Hematopoietic multipotent progenitor cell treated with erythropoietin and hydrocortisone succinate and interleukin-3 and kit ligand, for 8 days (in vitro differentiated cells): ENCODE results near the gene RNF213.
"Not testable (repeated sequence)": the region's sequence is repeated elsewhere in the genome, so short reads cannot be mapped to it uniquely, and the experiment has no call there.

ENCODE experiments used
- DNase-seq: peaks from one replicate; pipeline ENCODE4 v3.0.0-alpha.2; 2015

The RNF213 gene

DNA sequence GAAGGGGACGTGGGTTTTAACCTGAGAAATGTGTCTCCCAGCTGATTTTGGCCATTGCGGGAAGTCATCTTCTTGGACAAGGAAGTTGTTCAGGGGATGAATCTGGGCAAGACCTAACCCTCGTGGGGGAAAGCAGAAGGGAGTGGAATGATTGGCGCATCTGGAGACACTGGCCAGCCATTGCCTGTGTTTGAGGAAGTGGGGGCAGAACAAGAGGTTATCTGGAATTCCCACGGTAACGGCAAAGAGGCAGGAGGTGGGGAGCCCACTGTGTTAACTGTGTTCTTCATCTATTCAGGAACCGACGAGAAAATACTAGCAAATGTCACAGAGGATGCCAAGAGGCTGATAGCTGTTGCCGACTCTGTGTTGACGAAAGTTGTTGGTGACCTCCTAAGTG, 66.9 kb downstream of the RNF213 start:
- DNase-seq, result peak; percentile 10

- DNase-seq, result no peak
Measured at GRCh38 chr17:80328634-80329380, 68.2 kb downstream of the RNF213 start.

GRCh38 chr17:80329421-80329820, 68.8 kb downstream of the RNF213 start:
- DNase-seq, result not testable (repeated sequence)

- DNase-seq, result no peak
Measured at GRCh38 chr17:80330276-80330675, 69.6 kb downstream of the RNF213 start.

DNA sequence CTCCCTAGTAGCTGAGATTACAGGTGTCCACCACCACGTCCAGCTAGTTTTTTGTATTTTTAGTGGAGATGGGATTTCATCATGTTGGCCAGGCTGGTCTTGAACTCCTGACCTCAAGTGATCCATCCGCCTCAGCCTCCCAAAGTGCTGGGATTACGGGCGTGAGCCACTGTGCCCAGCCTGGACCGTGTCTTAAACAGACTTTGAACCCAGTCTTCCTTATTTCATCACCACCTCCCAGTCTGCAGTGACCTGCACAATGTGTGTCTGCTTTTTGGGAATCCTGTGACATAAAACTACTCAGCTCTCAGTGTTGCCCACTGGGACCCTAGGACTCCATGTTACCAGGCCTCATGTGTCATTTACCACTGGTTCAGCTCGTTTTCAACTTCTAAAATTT, 70.3 kb downstream of the RNF213 start:
- not testable (repeated sequence) for DNase-seq

DNA sequence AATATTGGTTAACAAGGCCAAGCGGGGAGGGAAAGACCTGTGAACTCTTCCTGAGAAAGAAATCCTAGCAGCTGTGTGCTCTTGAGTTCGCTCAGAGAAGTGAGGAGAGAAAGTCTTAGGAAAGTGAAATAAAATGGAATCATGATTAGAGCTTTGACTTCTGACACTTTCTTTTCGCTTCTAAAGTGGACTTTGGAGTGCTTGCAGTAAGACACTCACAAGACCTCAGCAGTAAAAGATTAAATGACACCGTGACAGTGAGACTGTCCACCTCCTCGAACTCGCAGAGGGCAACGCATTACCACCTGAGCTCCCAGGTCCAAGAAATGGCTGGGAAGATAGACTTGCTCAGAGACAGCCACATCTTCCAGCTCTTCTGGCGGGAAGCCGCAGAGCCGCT, 71.2 kb downstream of the RNF213 start:
- no peak for DNase-seq

- no peak for DNase-seq
Measured at GRCh38 chr17:80337195-80337895, 76.7 kb downstream of the RNF213 start.

DNA sequence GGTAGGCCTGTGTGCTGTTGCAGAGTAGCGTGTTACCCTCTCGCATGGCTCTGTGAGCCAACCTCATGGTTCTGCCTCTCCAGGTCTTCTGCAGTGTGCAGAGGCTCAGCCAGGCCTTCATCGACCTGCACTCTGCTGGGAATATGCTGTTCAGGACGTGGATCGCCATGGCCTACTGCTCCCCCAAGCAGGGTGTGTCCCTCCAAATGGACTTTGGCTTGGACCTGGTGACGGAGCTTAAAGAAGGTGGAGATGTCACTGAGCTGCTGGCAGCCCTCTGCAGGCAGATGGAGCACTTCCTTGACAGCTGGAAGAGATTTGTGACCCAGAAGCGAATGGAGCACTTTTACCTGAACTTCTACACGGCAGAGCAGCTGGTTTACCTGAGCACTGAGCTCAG, 78.5 kb downstream of the RNF213 start:
- no peak for DNase-seq

GRCh38 chr17:80339731-80340456, 79.2 kb downstream of the RNF213 start:
- no peak for DNase-seq

GRCh38 chr17:80345321-80345720, 84.7 kb downstream of the RNF213 start:
- no peak for DNase-seq

- DNase-seq, result no peak
Measured at GRCh38 chr17:80345841-80346497, 85.3 kb downstream of the RNF213 start.

GRCh38 chr17:80346498-80347275, 86.0 kb downstream of the RNF213 start:
- DNase-seq, result no peak

DNA sequence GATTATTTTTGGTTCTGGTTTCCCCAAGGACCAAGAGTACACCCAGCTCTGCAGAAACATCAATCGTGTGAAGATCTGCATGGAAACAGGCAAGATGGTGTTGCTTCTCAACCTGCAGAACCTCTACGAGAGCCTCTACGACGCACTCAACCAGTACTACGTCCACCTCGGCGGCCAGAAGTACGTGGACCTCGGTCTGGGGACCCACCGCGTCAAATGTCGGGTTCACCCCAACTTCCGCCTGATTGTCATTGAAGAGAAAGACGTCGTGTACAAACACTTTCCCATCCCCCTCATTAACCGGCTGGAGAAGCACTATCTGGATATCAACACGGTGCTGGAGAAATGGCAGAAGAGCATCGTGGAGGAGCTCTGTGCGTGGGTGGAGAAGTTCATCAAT, 86.9 kb downstream of the RNF213 start:
- DNase-seq, result no peak

GRCh38 chr17:80347948-80348351, 87.3 kb downstream of the RNF213 start:
- no peak for DNase-seq

DNA sequence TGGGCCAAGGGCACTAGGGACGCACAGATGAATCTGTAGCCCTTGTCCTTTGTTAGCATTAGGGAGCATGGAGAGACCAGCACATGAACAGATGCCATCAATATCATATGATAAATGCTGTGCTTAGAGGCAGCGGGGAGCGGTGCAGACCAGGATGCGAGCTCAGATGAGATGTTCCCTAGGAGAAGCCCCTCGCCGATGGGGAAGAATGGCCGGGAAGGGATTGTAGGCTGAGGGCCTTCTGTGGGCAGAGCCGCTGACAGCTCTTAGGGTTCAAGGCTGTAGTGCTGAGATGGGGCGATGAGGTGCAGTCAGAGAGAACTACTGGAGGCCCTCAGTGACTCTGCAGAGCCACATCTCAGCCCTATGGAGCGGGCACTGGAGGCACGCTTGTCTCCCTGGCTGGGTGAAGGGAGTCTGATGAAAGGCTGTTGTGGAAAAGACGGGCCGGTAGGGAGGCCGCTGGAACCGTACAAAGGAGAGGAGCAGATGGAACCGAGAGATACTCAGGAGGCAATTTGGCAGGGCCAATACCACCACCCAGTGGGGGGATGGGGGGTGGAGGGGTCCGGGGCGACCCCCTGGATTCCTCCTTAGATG, 88.0 kb downstream of the RNF213 start:
- no peak for DNase-seq

- no peak for DNase-seq
Measured at GRCh38 chr17:80349151-80349651, 88.5 kb downstream of the RNF213 start.

DNA sequence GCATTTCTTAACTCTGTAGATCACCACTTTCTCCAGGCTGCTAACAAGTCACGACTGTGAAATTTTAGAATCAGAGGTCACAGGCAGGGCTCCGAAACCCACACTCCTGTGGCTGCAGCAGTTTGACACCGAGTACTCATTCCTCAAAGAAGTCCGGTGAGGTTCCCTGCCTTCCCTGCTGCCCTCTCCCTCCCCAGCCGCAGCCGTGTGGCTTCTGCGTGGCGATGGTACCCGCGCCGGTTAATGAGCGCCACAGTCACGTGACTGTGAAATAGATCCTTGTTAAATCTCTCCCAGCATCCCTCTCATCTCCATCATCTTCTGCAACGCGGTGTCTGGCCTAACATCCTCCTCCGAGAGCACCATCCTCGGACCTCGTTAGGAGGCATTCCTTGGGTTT, 89.1 kb downstream of the RNF213 start:
- DNase-seq, result no peak

DNA sequence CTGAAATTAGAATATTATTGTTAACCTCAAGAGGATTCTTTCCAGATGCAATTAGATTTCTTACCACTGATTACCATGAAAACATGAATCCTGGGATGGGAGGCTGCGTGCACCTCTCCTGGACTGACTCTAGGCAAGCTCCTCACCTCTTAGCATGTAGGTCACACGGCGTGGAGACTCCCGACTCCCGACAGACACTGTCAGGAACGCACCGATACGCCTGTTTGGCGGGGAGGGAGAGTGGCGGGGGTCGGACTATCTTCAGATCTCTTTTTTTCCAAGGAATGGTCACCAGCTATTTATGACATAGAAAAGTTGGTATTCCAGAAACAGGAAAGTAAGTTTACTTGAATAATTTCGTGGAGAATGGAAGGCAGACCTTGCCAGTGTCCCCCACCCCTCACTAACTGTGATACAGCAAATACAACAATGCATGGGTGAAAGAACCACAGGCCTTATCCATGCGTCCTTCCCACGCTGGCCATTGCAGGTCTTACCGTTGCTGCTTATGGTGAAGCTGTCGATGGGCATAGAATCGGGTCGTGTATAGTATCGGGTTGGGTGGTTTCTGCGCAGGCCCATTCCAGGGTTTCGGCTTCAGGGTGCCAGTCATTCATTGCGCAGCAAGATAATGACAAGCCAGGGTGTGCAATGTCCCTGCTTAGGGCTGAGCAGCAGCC, 91.7 kb downstream of the RNF213 start:
- no peak for DNase-seq

DNA sequence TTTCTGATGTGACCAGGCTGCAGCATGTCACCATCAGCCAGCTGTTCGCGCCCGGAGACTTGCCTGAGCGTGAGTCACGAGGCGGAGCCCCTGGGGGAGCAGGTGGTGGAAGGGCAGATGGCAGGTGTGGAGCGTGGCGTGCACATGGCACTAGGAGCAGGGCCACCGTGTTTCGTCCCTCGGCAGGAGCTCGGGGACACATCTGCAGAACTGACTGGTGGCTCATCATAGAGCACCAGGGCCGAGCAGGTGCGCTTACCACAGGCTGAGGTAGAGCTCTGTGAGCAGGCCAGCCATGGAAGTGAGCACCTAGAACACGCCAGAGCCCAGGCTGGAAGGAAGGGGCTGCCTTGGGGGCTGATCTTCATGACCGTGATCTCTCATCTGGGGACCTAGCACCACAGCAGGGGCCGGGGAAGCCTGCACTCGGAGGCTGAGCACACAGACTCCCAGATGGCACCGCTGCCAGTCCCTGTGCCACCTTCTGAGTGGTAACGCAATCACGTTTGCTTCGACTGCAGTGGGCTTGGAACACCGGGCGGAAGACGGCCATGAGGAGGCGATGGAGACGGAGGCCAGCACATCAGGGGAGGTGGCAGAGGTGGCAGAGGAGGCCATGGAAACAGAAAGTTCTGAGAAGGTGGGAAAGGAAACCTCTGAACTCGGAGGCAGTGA, 92.5 kb downstream of the RNF213 start:
- no peak for DNase-seq

DNA sequence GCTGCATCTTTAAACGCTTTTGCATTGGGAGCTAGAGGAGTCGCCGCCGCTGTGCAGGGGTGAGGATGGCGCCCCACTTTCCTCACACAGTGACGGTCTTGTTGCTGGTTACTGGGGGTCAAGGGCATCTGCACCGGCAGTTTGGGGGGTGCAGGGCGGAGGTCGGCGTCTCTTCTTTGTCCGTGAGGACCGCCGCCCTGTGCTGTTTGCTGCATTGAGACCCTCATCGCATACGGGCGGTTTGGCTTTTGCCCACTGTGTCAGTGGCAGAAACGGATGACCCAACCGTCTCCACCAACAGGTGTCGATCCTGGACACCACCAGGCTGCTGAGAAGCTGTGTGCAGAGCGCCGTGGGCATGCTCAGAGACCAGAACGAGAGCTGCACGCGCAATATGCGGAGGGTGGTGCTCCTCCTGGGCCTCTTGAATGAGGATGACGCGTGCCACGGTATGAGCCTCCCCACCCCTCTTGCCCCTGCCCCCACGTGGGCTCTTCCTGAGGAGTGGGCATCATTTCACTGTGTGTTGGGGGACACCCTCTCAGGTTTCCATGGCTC, 93.1 kb downstream of the RNF213 start:
- no peak for DNase-seq
